HL-60 (cell line): Measurements from ENCODE around the gene NNMT.

ENCODE experiments used
- CTCF ChIP-seq: IDR thresholded peaks from one replicate; pipeline ENCODE4 v1.5.1; 2011; ENCODE audit warnings: low read length, control low read depth, inconsistent platforms; ENCODE audit not compliant: insufficient read depth
- POLR2AphosphoS5 ChIP-seq: IDR thresholded peaks from 2 replicates; pipeline ENCODE4 v1.6.1; 2012; ENCODE audit warnings: low read depth

GRCh38 chr11:114308689-114309089, 12.5 kb downstream of the NNMT start:
- TF ChIP-seq CTCF (no peak), POLR2AphosphoS5 (peak; percentile 56)
